Left lung (tissue), 10 donors: ENCODE measurements around the gene PEAR1. TPM values are rescaled to one million over a fixed set of nuclear protein-coding genes. Genes with fewer than 3 reads are reported as not detected.

Source experiments
- ATAC-seq: fragments of 200-7000 bp; cut with Tn5 transposase; one replicate; pipeline ENCODE4 v1.9.1; 2020; ENCODE audit warnings: moderate library complexity
- DNase-seq, 4 donors: peaks; one replicate each; pipeline ENCODE4 v3.0.0-alpha.2; 2013 to 2020
- H3K27ac ChIP-seq, 2 donors: fragments of 200-600 bp; sonication (generic) in 1 of 2; one replicate each; pipeline versions ENCODE4 v1.5.0 to v1.8.0; 2020 to 2021
- H3K27me3 ChIP-seq, 2 donors: fragments of 200-600 bp; sonication (generic) in 1 of 2; one replicate each; pipeline versions ENCODE4 v1.5.0 to v1.8.0; 2020 to 2021
- H3K36me3 ChIP-seq, 2 donors: fragments of 200-600 bp; sonication (generic) in 1 of 2; one replicate each; pipeline versions ENCODE4 v1.5.0 to v1.8.0; 2020 to 2021
- H3K4me1 ChIP-seq, 2 donors: fragments of 200-600 bp; one replicate each; pipeline ENCODE4 v1.8.0; 2021
- H3K4me3 ChIP-seq, 2 donors: fragments of 200-600 bp; sonication (generic) in 1 of 2; one replicate each; pipeline versions ENCODE4 v1.5.0 to v1.8.0; 2020 to 2021; ENCODE audit warnings: mild to moderate bottlenecking in 1 of 2
- H3K9me3 ChIP-seq, 2 donors: fragments of 200-600 bp; sonication (generic) in 1 of 2; one replicate each; pipeline versions ENCODE4 v1.5.0 to v1.8.0; 2020 to 2021
- CTCF ChIP-seq, 2 donors: fragments of 200-600 bp; sonication (generic) in 1 of 2; IDR thresholded peaks; one replicate each; pipeline versions ENCODE4 v1.5.0 to v1.8.0; 2021; ENCODE audit warnings: antibody characterized with exemption in 2 of 2
- intact Hi-C, 2 donors: fragments of 100-400 bp; cut with DNase I; formaldehyde crosslinking; loops; one replicate each; pipeline versions ENCODE4 v1.11.2 to v1.14.2; 2022
- polyA plus RNA-seq, 6 donors: library from polyadenylated mRNA; unstranded; fragments of 120-200 nt; gene quantifications; one replicate each; pipeline ENCODE4 v1.2.1, GENCODE V29; 2013; ENCODE audit not compliant: insufficient read length in 6 of 6
- total RNA-seq, 2 donors: library from RNA; stranded (reverse); fragmentation: NEBNext Ultra II Directional; extraction: Animal tissue kit (Norgen Biotek cat#: 25700); gene quantifications; one replicate each; pipeline ENCODE4 v1.2.1, GENCODE V29; 2021
- donor health status: DM: no; HTN: yes; CAD: no.
- donor health status: DM: no; HTN: no; CAD: no.

Gene PEAR1
- total and polyA plus RNA-seq, 8 donors = 10.6 to 30.1 (median 28.3) TPM

- no peak for TF ChIP-seq CTCF (IDR thresholded peaks at IDR 0.05)
- ATAC-seq (no peak), DNase-seq (no peak)
- intact Hi-C loops = no loop called here
- Histone ChIP-seq H3K36me3 (peaks cover 0 to 98% of the 10 kb centered on the region in 2 donors), H3K9me3 (no peaks in the 10 kb centered on the region), H3K27ac (no peak overlapping the region), H3K27me3 (no peaks in the 10 kb centered on the region), H3K4me3 (no peak overlapping the region), H3K4me1 (no peaks in the 10 kb centered on the region)
Observed at GRCh38 chr1:156951371-156951770, 57.9 kb downstream of the PEAR1 start.

- peaks cover 0 to 98% of the 10 kb centered on the region in 2 donors for H3K36me3 ChIP-seq
- intact Hi-C loops = no loop called here
- H3K4me3 ChIP-seq = no peak overlapping the region
- ATAC-seq (no peak), DNase-seq (no peak)
- no peak overlapping the region for H3K27ac ChIP-seq
- no peaks in the 10 kb centered on the region for H3K27me3 ChIP-seq
- H3K9me3 ChIP-seq = no peaks in the 10 kb centered on the region
- no peaks in the 10 kb centered on the region for H3K4me1 ChIP-seq
- no peak for TF ChIP-seq CTCF (IDR thresholded peaks at IDR 0.05)
Observed at GRCh38 chr1:156953571-156953970, 60.1 kb downstream of the PEAR1 start.

DNA sequence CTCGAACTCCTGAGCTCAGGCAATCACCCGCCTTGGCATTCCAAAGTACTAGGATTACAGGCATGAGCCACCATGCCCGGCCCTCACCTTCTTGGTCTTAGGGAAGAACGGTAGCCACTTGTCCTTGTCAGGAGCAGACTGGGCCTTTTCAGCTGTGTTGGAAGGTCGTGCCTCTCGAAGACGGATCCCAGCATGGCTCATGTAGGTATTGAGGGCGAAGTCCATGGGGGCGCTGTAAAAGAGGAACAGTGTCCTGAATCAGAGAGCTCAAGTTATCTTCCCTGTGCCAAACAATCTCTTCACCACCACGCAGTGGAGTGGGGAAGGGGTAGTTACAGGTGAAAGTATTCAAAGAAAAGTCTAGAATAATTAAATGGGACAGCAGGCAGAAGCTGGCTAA, 62.8 kb downstream of the PEAR1 start:
- no peak for TF ChIP-seq CTCF (IDR thresholded peaks at IDR 0.05)

GRCh38 chr1:156957634-156958033, 64.1 kb downstream of the PEAR1 start:
- DNase-seq = no peak
- intact Hi-C loops = no loop called here
- peaks cover 0 to 8% of the 10 kb centered on the region in 2 donors for H3K4me1 ChIP-seq
- no peaks in the 10 kb centered on the region for H3K27me3 ChIP-seq
- TF ChIP-seq CTCF (IDR thresholded peaks at IDR 0.05) = no peak
- ATAC-seq = no peak
- H3K4me3 ChIP-seq = no peak overlapping the region
- no peaks in the 10 kb centered on the region for H3K9me3 ChIP-seq
- no peak overlapping the region for H3K27ac ChIP-seq
- H3K36me3 ChIP-seq = peaks cover 0 to 96% of the 10 kb centered on the region in 2 donors

More for the DNA sequence above, 62.8 kb downstream of the PEAR1 start:
- DNase-seq = no peak
- H3K36me3 ChIP-seq = peaks cover 0 to 96% of the 10 kb centered on the region in 2 donors
- H3K4me1 ChIP-seq = no peaks in the 10 kb centered on the region
- H3K27ac ChIP-seq = no peak overlapping the region
- no peak for ATAC-seq
- no peaks in the 10 kb centered on the region for H3K27me3 ChIP-seq
- intact Hi-C loops = no loop called here
- no peaks in the 10 kb centered on the region for H3K9me3 ChIP-seq
- no peak overlapping the region for H3K4me3 ChIP-seq

GRCh38 chr1:156958247-156958714, 64.8 kb downstream of the PEAR1 start:
- H3K4me3 ChIP-seq = no peak overlapping the region
- DNase-seq = no peak
- H3K4me1 ChIP-seq = peaks cover 0 to 15% of the 10 kb centered on the region in 2 donors
- TF ChIP-seq CTCF (IDR thresholded peaks at IDR 0.05) = no peak
- intact Hi-C loops = no loop called here
- peaks cover 0 to 95% of the 10 kb centered on the region in 2 donors for H3K36me3 ChIP-seq
- H3K9me3 ChIP-seq = no peaks in the 10 kb centered on the region
- H3K27me3 ChIP-seq = no peaks in the 10 kb centered on the region
- ATAC-seq = no peak
- no peak overlapping the region for H3K27ac ChIP-seq
